Activated naive CD8-positive, alpha-beta T cell treated with anti-CD3 and anti-CD28 coated beads, Interleukin-2, amount 50 U/mL, for 24 hours (primary cell): ENCODE data around the gene PLA2G4F.

Experiments used
- ATAC-seq: fragments of 150-1000 bp; cut with Tn5 transposase; one replicate; pipeline ENCODE4 v1.10.0; 2021
- DNase-seq: peaks from one replicate; pipeline ENCODE4 v3.0.0; 2021
- H3K27ac Mint-ChIP-seq: one replicate; pipeline ENCODE4 v1.8.0; 2021; ENCODE audit warnings: mild to moderate bottlenecking, mixed read lengths
- H3K27me3 Mint-ChIP-seq: one replicate; pipeline ENCODE4 v1.8.0; 2021; ENCODE audit warnings: mixed read lengths
- H3K36me3 Mint-ChIP-seq: one replicate; pipeline ENCODE4 v1.8.0; 2021; ENCODE audit warnings: low read depth, mixed read lengths
- H3K4me1 Mint-ChIP-seq: one replicate; pipeline ENCODE4 v1.8.0; 2021; ENCODE audit warnings: mixed read lengths
- H3K4me3 Mint-ChIP-seq: one replicate; pipeline ENCODE4 v1.8.0; 2021; ENCODE audit warnings: mild to moderate bottlenecking, moderate library complexity, mixed read lengths
- H3K9me3 Mint-ChIP-seq: one replicate; pipeline ENCODE4 v1.8.0; 2021; ENCODE audit warnings: mixed read lengths

The PLA2G4F gene

DNA sequence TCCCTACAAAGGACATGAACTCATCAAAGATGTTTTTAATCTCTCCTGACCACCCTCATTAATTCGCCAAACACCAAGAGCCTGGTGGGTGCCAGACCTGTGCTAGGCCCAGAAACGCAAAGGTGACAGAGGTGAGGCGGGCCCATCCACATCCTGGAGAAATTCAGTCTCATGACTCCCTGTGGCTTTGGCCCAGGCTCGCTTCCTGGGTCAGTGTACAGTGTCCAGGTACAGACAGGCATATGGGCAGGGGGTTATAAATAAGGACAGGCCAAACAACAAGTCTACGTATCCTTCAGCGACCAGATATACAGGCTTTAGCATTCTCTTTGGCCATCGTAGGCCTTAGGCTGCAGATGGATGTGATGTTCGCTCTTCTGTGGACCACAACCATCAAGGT lies 945 bp upstream of the PLA2G4F start:
- DNase-seq (no peak), ATAC-seq (no peak)
- Mint-ChIP-seq H3K36me3 (peaks cover 17% of the 10 kb centered on the region), H3K27ac (no peak overlapping the region), H3K9me3 (no peaks in the 10 kb centered on the region), H3K27me3 (no peaks in the 10 kb centered on the region), H3K4me1 (no peaks in the 10 kb centered on the region), H3K4me3 (no peak overlapping the region)

GRCh38 chr15:42155546-42156242 lies 742 bp downstream of the PLA2G4F start:
- Mint-ChIP-seq H3K4me3 (no peak overlapping the region), H3K9me3 (no peaks in the 10 kb centered on the region), H3K27ac (no peak overlapping the region), H3K27me3 (no peaks in the 10 kb centered on the region), H3K36me3 (peaks cover 12% of the 10 kb centered on the region), H3K4me1 (no peaks in the 10 kb centered on the region)
- ATAC-seq (no peak), DNase-seq (no peak)

GRCh38 chr15:42154956-42155355 lies 1.5 kb downstream of the PLA2G4F start:
- ATAC-seq (no peak), DNase-seq (no peak)
- Mint-ChIP-seq H3K27ac (no peak overlapping the region), H3K4me3 (no peak overlapping the region), H3K36me3 (peaks cover 11% of the 10 kb centered on the region), H3K27me3 (no peaks in the 10 kb centered on the region), H3K9me3 (no peaks in the 10 kb centered on the region), H3K4me1 (no peaks in the 10 kb centered on the region)

GRCh38 chr15:42154212-42154941 lies 2.1 kb downstream of the PLA2G4F start:
- no peak overlapping the region for H3K4me3 Mint-ChIP-seq
- no peak for DNase-seq
- H3K27ac Mint-ChIP-seq, result no peak overlapping the region
- H3K4me1 Mint-ChIP-seq, result no peaks in the 10 kb centered on the region
- H3K36me3 Mint-ChIP-seq, result peaks cover 8% of the 10 kb centered on the region
- ATAC-seq, result peak; percentile 22
- H3K9me3 Mint-ChIP-seq, result no peaks in the 10 kb centered on the region
- H3K27me3 Mint-ChIP-seq, result no peaks in the 10 kb centered on the region

DNA sequence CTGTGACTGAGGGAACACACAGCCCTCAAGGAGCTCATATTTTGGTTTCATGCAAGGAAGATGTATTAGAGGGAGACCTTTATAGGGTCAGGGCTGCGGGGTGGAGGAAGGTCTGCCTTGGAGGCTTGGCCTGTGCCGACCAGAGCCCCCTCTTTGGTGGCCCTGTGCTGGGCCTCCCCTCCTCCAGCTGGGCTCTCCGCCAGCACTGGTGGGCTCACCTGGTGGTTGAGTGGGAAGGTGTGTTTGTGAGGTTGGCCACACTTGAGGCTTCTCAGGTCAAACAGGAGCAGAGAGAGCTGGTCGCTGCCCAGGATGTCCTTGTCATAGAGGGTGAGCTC lies 2.6 kb downstream of the PLA2G4F start:
- H3K9me3 Mint-ChIP-seq, result no peaks in the 10 kb centered on the region
- H3K4me1 Mint-ChIP-seq, result no peaks in the 10 kb centered on the region
- no peak for ATAC-seq
- peaks cover 3% of the 10 kb centered on the region for H3K36me3 Mint-ChIP-seq
- no peak overlapping the region for H3K4me3 Mint-ChIP-seq
- H3K27me3 Mint-ChIP-seq, result no peaks in the 10 kb centered on the region
- no peak overlapping the region for H3K27ac Mint-ChIP-seq
- DNase-seq, result no peak

DNA sequence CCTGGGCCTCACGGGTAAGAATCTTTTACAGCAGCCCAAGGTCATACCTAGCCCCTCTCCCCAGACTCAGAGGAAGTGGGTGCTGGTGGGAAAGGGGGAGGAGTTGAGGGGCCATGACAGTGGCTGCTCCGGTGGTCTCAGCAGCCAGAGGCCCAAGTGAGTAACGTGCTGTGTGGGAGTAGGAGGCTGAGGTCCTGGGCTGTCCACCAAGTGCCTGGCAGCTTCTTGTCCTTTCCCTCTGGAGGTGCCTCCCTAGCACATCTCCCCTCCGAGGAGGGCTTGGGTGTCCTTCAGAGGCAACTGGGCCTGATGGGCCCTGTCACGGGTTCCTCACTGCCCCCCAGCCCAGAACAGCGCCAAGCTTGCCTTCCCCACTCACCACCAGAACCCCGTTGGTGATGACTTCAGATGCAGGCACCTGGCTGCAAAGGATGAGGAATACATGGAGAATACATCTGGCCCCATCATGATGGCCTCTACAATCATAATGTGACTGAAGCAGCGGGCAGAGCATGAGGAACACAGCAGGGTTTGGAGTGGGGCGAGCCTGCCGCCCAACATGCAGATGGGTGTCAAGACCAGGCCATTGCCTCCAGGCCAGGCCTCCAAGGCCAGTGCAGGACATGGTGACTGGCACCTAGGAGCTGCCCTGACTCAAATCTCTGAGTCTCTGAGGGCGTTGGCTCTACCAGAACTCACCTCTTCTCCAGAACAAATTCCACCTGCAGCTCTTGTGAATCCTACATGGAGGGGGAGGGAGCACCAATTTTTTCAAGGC lies 3.3 kb downstream of the PLA2G4F start:
- Mint-ChIP-seq H3K36me3 (no peaks in the 10 kb centered on the region), H3K4me3 (no peak overlapping the region), H3K27ac (no peak overlapping the region), H3K4me1 (no peaks in the 10 kb centered on the region), H3K9me3 (no peaks in the 10 kb centered on the region), H3K27me3 (no peaks in the 10 kb centered on the region)
- ATAC-seq (no peak), DNase-seq (no peak)

DNA sequence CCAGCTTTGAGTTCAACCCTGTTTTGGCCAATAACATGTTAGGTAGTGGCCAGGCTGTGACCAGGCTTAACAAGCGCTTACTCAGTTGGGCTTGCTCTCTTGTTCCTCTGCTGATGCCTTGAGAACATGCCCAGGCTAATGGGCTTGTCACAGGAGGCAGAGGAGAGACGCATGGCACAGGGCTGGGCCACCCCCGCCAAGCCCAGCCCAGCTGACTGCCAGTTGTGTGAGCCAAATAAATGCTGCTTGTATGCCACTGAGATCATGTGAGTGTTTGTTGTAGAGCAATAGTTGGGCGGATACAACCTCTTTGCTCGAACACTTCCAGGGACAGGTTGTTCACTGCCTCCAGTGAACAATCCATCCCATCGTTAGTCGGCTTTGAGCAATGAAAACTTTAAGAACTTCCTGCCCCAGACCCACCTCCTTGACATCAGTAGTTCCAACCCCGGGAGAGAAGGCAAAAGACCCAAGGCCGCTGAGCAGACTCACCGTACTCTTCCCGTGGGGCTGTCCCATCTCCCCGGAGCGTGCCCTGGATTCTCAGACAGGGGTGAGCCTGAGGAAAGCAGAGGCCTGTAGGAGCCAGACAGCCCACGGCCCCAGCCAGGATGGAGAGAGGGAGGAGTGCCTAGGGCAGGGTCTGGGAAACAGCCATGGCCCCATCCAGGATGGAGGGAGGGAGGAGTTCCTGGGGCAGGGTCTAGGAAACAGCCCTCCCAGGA lies 4.1 kb downstream of the PLA2G4F start:
- Mint-ChIP-seq H3K4me1 (no peaks in the 10 kb centered on the region), H3K27ac (no peak overlapping the region), H3K36me3 (no peaks in the 10 kb centered on the region), H3K9me3 (no peaks in the 10 kb centered on the region), H3K4me3 (no peak overlapping the region), H3K27me3 (no peaks in the 10 kb centered on the region)
- DNase-seq (no peak), ATAC-seq (no peak)

GRCh38 chr15:42151736-42152135 lies 4.7 kb downstream of the PLA2G4F start:
- no peak for ATAC-seq
- Mint-ChIP-seq H3K4me1 (no peaks in the 10 kb centered on the region), H3K4me3 (no peak overlapping the region), H3K36me3 (no peaks in the 10 kb centered on the region), H3K9me3 (no peaks in the 10 kb centered on the region), H3K27ac (no peak overlapping the region), H3K27me3 (no peaks in the 10 kb centered on the region)
- DNase-seq, result no peak

DNA sequence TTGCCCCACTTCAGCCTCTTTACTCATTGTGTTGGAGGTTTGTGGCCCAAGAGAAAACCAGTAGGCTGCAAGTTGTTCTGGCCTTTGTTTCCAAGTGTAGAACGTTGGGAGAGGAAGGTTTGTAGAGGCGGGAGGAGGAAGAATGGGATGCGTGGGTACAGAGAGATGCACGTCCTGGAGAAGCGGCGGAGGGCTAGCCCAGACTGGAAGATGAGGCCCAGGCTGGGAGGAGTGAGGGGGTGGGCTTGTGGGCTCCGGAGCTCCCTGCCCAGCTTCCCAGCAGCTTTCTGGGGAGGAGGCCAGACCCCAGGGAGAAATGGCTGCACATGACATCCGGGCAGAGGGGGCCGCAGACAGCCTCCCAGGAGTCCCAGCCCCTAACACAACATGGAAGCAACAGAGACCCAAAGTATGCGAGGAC lies 5.3 kb downstream of the PLA2G4F start:
- Mint-ChIP-seq H3K36me3 (no peaks in the 10 kb centered on the region), H3K27me3 (no peaks in the 10 kb centered on the region), H3K4me1 (no peaks in the 10 kb centered on the region), H3K27ac (no peak overlapping the region), H3K4me3 (no peak overlapping the region), H3K9me3 (no peaks in the 10 kb centered on the region)
- DNase-seq (no peak), ATAC-seq (no peak)

DNA sequence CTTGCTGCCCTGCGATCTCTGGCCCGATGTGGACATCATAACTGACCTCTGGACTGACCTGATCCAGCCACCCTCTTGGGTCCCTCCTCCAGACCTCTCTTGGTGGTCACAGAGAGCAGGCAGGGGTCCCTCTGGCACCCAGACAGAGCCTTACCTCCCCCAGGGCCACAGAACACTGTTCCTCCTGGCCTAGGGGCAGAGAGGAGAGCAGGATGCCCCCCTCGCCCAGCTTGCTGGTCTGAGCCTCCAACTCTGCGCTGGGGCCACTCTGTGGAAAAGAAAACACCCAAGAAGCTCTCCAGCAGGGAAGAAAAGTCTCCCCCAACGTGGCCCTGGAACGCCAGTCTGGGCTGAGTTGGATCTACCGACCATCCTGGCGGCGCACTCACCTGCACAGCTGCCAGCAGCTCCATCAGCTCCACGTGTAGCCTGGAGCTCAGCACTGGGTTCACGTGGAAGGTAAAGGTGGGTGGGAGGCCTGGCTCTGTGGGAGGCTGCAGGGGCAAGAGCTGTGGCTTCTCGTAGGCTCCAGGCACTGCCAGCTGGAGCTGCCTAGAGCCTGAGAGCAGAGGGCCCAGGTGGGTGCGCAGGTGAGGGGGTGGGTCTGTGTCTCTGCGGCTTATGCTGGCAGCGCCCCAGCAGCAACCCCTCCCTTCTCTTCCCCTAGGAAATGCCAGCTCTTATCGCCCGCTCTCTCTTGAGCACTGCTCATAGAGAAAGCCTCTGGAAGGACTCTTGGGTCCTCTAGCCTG lies 6.0 kb downstream of the PLA2G4F start:
- Mint-ChIP-seq H3K27ac (no peak overlapping the region), H3K4me3 (no peak overlapping the region), H3K9me3 (no peaks in the 10 kb centered on the region), H3K4me1 (no peaks in the 10 kb centered on the region), H3K36me3 (no peaks in the 10 kb centered on the region), H3K27me3 (no peaks in the 10 kb centered on the region)
- no peak for ATAC-seq
- no peak for DNase-seq

DNA sequence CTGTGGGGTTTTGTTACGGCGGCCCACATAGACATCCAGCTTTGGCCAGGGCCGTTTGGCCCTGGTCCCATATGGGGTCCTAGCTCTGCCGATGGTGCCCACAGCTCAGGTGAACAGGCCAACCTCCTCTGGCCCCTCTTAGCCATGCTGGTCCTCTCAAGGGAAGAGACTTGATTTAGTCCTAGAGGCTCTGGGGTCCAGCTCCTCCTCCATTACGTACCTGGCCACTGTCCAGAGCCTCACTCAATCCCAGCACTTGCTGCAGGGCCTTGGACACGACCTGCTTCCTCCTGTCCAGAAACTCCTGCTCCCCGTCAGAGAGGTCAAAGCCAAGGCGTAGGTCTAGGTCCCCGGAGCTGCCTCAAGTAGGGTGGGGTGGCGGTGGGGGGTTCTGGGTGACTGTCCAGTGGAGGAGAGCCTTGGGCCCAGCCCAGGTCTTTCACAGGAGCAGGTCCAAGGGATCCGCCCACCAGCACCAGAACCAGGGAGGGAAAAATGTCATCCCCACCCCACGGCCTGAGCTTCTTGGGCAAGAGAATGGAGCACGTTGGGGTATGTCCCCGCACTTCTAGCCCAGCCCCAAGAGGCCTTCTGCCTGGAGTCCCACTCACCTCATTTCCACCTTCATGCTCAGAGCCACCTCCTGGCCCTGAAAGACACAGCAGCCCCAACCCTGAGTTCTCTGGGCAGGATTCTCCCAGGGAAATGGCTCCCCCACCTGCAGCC lies 6.8 kb downstream of the PLA2G4F start:
- no peaks in the 10 kb centered on the region for H3K9me3 Mint-ChIP-seq
- no peak overlapping the region for H3K4me3 Mint-ChIP-seq
- ATAC-seq (no peak), DNase-seq (no peak)
- H3K4me1 Mint-ChIP-seq, result no peaks in the 10 kb centered on the region
- no peak overlapping the region for H3K27ac Mint-ChIP-seq
- no peaks in the 10 kb centered on the region for H3K27me3 Mint-ChIP-seq
- no peaks in the 10 kb centered on the region for H3K36me3 Mint-ChIP-seq

DNA sequence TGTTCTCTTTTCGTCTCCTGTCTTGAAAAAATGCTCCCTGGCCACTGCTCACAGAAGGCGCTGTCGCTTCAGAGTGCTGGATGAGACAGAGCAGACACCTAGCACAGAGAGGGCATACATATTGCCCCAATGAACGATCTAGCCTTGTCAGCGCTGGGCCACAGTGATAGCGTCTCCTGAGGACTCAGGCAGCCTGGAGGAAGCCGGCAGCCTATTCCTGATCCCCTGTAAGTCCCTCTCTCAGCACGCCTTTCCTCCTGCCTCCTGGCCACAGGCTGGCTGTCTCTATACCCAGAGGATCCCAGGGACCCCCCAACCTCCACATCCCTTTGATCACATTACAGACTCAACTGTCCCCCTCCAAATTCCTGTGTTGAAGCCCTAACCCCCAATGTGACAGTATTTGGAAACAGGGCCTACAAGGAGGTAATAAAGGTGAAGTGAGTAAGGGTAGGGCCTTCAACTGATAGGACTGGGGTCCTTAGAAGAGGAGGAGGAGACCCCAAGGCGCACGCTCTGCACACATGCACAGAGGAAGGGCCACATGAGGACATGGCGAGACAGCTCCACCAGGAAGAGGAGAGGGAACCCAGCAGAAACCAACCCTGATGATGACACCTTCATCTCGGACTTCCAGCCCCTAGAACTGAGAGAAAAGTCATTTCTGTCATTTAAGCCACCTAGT lies 7.5 kb downstream of the PLA2G4F start:
- Mint-ChIP-seq H3K27ac (no peak overlapping the region), H3K27me3 (no peaks in the 10 kb centered on the region), H3K36me3 (no peaks in the 10 kb centered on the region), H3K4me3 (no peak overlapping the region), H3K4me1 (no peaks in the 10 kb centered on the region), H3K9me3 (no peaks in the 10 kb centered on the region)
- ATAC-seq (no peak), DNase-seq (no peak)

GRCh38 chr15:42147431-42147735 lies 9.1 kb downstream of the PLA2G4F start:
- Mint-ChIP-seq H3K27ac (no peak overlapping the region), H3K27me3 (no peaks in the 10 kb centered on the region), H3K9me3 (no peaks in the 10 kb centered on the region), H3K4me3 (no peak overlapping the region), H3K4me1 (no peaks in the 10 kb centered on the region), H3K36me3 (no peaks in the 10 kb centered on the region)
- ATAC-seq (no peak), DNase-seq (no peak)
